ENCODE results near the gene SLC9A8.

Gene SLC9A8

GRCh38 chr20:49797344-49797615, 15.3 kb upstream of the SLC9A8 start:
- Histone ChIP-seq H3K27me3 (ENCODE audit: insufficient read depth, low read length) (no peaks in the 10 kb centered on the region), H2AK5ac (ENCODE audit: low read length) (no peak overlapping the region), H2BK5ac (ENCODE audit: low read depth, low read length, poor library complexity) (no peak overlapping the region), H4K8ac (ENCODE audit: low read depth, low read length) (no peak overlapping the region), H3K79me2 (ENCODE audit: control insufficient read depth, insufficient read depth, low read length, poor library complexity) (no peaks in the 10 kb centered on the region), H3K79me1 (ENCODE audit: low read length) (no peaks in the 10 kb centered on the region), H3K18ac (ENCODE audit: low read length) (no peak overlapping the region), H3K14ac (ENCODE audit: low read length) (no peak overlapping the region), H3K9me3 (ENCODE audit: insufficient read depth, low read depth, low read length) (no peaks in the 10 kb centered on the region), H4K91ac (ENCODE audit: low read depth, low read length) (no peak overlapping the region), H4K12ac (ENCODE audit: low read depth, low read length) (no peak overlapping the region), H2AFZ (ENCODE audit: insufficient read depth, low read length, poor library complexity) (no peak overlapping the region), H3K4me1 (ENCODE audit: control insufficient read depth in 1 of 2, insufficient read depth in 2 of 2, low read length in 2 of 2) (peaks cover 1 to 2% of the 10 kb centered on the region in 2 experiments), H2BK120ac (ENCODE audit: insufficient read depth, low read length, poor library complexity) (no peak overlapping the region), H2BK12ac (ENCODE audit: low read length) (no peak overlapping the region), H3K4me2 (ENCODE audit: low read length) (no peak overlapping the region), H3K4ac (ENCODE audit: low read depth, low read length) (no peak overlapping the region), H3K27ac (ENCODE audit: low read depth, low read length) (no peak overlapping the region), H3K9ac (ENCODE audit: low read length) (no peak overlapping the region), H3K4me3 (ENCODE audit: low read depth, low read length) (no peak overlapping the region), H3K23ac (ENCODE audit: low read length) (no peak overlapping the region), H3K36me3 (ENCODE audit: control insufficient read depth in 1 of 2, insufficient read depth in 2 of 2, low read length in 2 of 2) (no peaks in the 10 kb centered on the region)
- DNase-seq, result no peak
- WGBS (ENCODE audit: extremely low coverage, insufficient coverage, insufficient read length), result no CpG with 5 or more reads among the region's 6 CpGs

- H2BK12ac ChIP-seq (ENCODE audit: low read length), result no peak overlapping the region
- H2BK120ac ChIP-seq (ENCODE audit: insufficient read depth, low read length, poor library complexity), result no peak overlapping the region
- no peaks in the 10 kb centered on the region for H3K9me3 ChIP-seq (ENCODE audit: insufficient read depth, low read depth, low read length)
- H2AK5ac ChIP-seq (ENCODE audit: low read length), result no peak overlapping the region
- H3K4me3 ChIP-seq (ENCODE audit: low read depth, low read length), result no peak overlapping the region
- H3K4me2 ChIP-seq (ENCODE audit: low read length), result no peak overlapping the region
- no peak overlapping the region for H3K4ac ChIP-seq (ENCODE audit: low read depth, low read length)
- peaks cover 1 to 2% of the 10 kb centered on the region in 2 experiments for H3K4me1 ChIP-seq (ENCODE audit: control insufficient read depth in 1 of 2, insufficient read depth in 2 of 2, low read length in 2 of 2)
- H3K9ac ChIP-seq (ENCODE audit: low read length), result no peak overlapping the region
- H3K18ac ChIP-seq (ENCODE audit: low read length), result no peak overlapping the region
- no peak overlapping the region for H3K27ac ChIP-seq (ENCODE audit: low read depth, low read length)
- WGBS (ENCODE audit: extremely low coverage, insufficient coverage, insufficient read length), result no CpG with 5 or more reads among the region's 4 CpGs
- H3K79me1 ChIP-seq (ENCODE audit: low read length), result no peaks in the 10 kb centered on the region
- no peak overlapping the region for H3K23ac ChIP-seq (ENCODE audit: low read length)
- no peak overlapping the region for H2BK5ac ChIP-seq (ENCODE audit: low read depth, low read length, poor library complexity)
- H4K8ac ChIP-seq (ENCODE audit: low read depth, low read length), result no peak overlapping the region
- H3K36me3 ChIP-seq (ENCODE audit: control insufficient read depth in 1 of 2, insufficient read depth in 2 of 2, low read length in 2 of 2), result no peaks in the 10 kb centered on the region
- no peak overlapping the region for H3K14ac ChIP-seq (ENCODE audit: low read length)
- H2AFZ ChIP-seq (ENCODE audit: insufficient read depth, low read length, poor library complexity), result no peak overlapping the region
- H3K27me3 ChIP-seq (ENCODE audit: insufficient read depth, low read length), result no peaks in the 10 kb centered on the region
- H4K91ac ChIP-seq (ENCODE audit: low read depth, low read length), result no peak overlapping the region
- no peaks in the 10 kb centered on the region for H3K79me2 ChIP-seq (ENCODE audit: control insufficient read depth, insufficient read depth, low read length, poor library complexity)
- H4K12ac ChIP-seq (ENCODE audit: low read depth, low read length), result no peak overlapping the region
- DNase-seq, result no peak
Observed at GRCh38 chr20:49798718-49799117, 13.9 kb upstream of the SLC9A8 start.

- no peak overlapping the region for H2AFZ ChIP-seq (ENCODE audit: insufficient read depth, low read length, poor library complexity)
- no peaks in the 10 kb centered on the region for H3K79me1 ChIP-seq (ENCODE audit: low read length)
- no peaks in the 10 kb centered on the region for H3K27me3 ChIP-seq (ENCODE audit: insufficient read depth, low read length)
- no peaks in the 10 kb centered on the region for H3K4me1 ChIP-seq (ENCODE audit: control insufficient read depth in 1 of 2, insufficient read depth in 2 of 2, low read length in 2 of 2)
- H2AK5ac ChIP-seq (ENCODE audit: low read length), result no peak overlapping the region
- no peak overlapping the region for H4K12ac ChIP-seq (ENCODE audit: low read depth, low read length)
- no peak overlapping the region for H2BK120ac ChIP-seq (ENCODE audit: insufficient read depth, low read length, poor library complexity)
- no peak overlapping the region for H2BK12ac ChIP-seq (ENCODE audit: low read length)
- no peak overlapping the region for H3K4me2 ChIP-seq (ENCODE audit: low read length)
- no peaks in the 10 kb centered on the region for H3K79me2 ChIP-seq (ENCODE audit: control insufficient read depth, insufficient read depth, low read length, poor library complexity)
- H2BK5ac ChIP-seq (ENCODE audit: low read depth, low read length, poor library complexity), result no peak overlapping the region
- no peak for DNase-seq
- H3K4ac ChIP-seq (ENCODE audit: low read depth, low read length), result no peak overlapping the region
- H3K18ac ChIP-seq (ENCODE audit: low read length), result no peak overlapping the region
- H3K23ac ChIP-seq (ENCODE audit: low read length), result no peak overlapping the region
- H4K8ac ChIP-seq (ENCODE audit: low read depth, low read length), result no peak overlapping the region
- H3K9ac ChIP-seq (ENCODE audit: low read length), result no peak overlapping the region
- H3K9me3 ChIP-seq (ENCODE audit: insufficient read depth, low read depth, low read length), result no peaks in the 10 kb centered on the region
- H4K91ac ChIP-seq (ENCODE audit: low read depth, low read length), result no peak overlapping the region
- no peaks in the 10 kb centered on the region for H3K36me3 ChIP-seq (ENCODE audit: control insufficient read depth in 1 of 2, insufficient read depth in 2 of 2, low read length in 2 of 2)
- no peak overlapping the region for H3K14ac ChIP-seq (ENCODE audit: low read length)
- H3K4me3 ChIP-seq (ENCODE audit: low read depth, low read length), result no peak overlapping the region
- H3K27ac ChIP-seq (ENCODE audit: low read depth, low read length), result no peak overlapping the region
- WGBS (ENCODE audit: extremely low coverage, insufficient coverage, insufficient read length), result no CpG with 5 or more reads among the region's 8 CpGs
Observed at GRCh38 chr20:49799698-49800097, 12.9 kb upstream of the SLC9A8 start.

GRCh38 chr20:49803418-49803817, 9.2 kb upstream of the SLC9A8 start:
- H3K4ac ChIP-seq (ENCODE audit: low read depth, low read length), result no peak overlapping the region
- H3K79me1 ChIP-seq (ENCODE audit: low read length), result no peaks in the 10 kb centered on the region
- H4K8ac ChIP-seq (ENCODE audit: low read depth, low read length), result no peak overlapping the region
- no peak for DNase-seq
- no peak overlapping the region for H3K9ac ChIP-seq (ENCODE audit: low read length)
- no peak overlapping the region for H4K12ac ChIP-seq (ENCODE audit: low read depth, low read length)
- no peak overlapping the region for H3K27ac ChIP-seq (ENCODE audit: low read depth, low read length)
- no peaks in the 10 kb centered on the region for H3K27me3 ChIP-seq (ENCODE audit: insufficient read depth, low read length)
- H2BK5ac ChIP-seq (ENCODE audit: low read depth, low read length, poor library complexity), result no peak overlapping the region
- no peak overlapping the region for H2AFZ ChIP-seq (ENCODE audit: insufficient read depth, low read length, poor library complexity)
- H3K14ac ChIP-seq (ENCODE audit: low read length), result no peak overlapping the region
- no peak overlapping the region for H4K91ac ChIP-seq (ENCODE audit: low read depth, low read length)
- no peaks in the 10 kb centered on the region for H3K9me3 ChIP-seq (ENCODE audit: insufficient read depth, low read depth, low read length)
- H2AK5ac ChIP-seq (ENCODE audit: low read length), result no peak overlapping the region
- no peak overlapping the region for H3K4me3 ChIP-seq (ENCODE audit: low read depth, low read length)
- no peak overlapping the region for H2BK12ac ChIP-seq (ENCODE audit: low read length)
- no peak overlapping the region for H3K18ac ChIP-seq (ENCODE audit: low read length)
- no peaks in the 10 kb centered on the region for H3K79me2 ChIP-seq (ENCODE audit: control insufficient read depth, insufficient read depth, low read length, poor library complexity)
- H2BK120ac ChIP-seq (ENCODE audit: insufficient read depth, low read length, poor library complexity), result no peak overlapping the region
- no peak overlapping the region for H3K4me2 ChIP-seq (ENCODE audit: low read length)
- no peaks in the 10 kb centered on the region for H3K4me1 ChIP-seq (ENCODE audit: control insufficient read depth in 1 of 2, insufficient read depth in 2 of 2, low read length in 2 of 2)
- WGBS (ENCODE audit: extremely low coverage, insufficient coverage, insufficient read length), result no CpG with 5 or more reads among the region's 1 CpG
- H3K23ac ChIP-seq (ENCODE audit: low read length), result no peak overlapping the region
- H3K36me3 ChIP-seq (ENCODE audit: control insufficient read depth in 1 of 2, insufficient read depth in 2 of 2, low read length in 2 of 2), result no peaks in the 10 kb centered on the region

- no CpG with 5 or more reads among the region's 3 CpGs for WGBS (ENCODE audit: extremely low coverage, insufficient coverage, insufficient read length)
- H3K9me3 ChIP-seq (ENCODE audit: insufficient read depth, low read depth, low read length), result no peaks in the 10 kb centered on the region
- DNase-seq, result no peak
- H3K4ac ChIP-seq (ENCODE audit: low read depth, low read length), result no peak overlapping the region
- H3K18ac ChIP-seq (ENCODE audit: low read length), result no peak overlapping the region
- H3K4me1 ChIP-seq (ENCODE audit: control insufficient read depth in 1 of 2, insufficient read depth in 2 of 2, low read length in 2 of 2), result no peaks in the 10 kb centered on the region
- H2AFZ ChIP-seq (ENCODE audit: insufficient read depth, low read length, poor library complexity), result no peak overlapping the region
- H3K4me3 ChIP-seq (ENCODE audit: low read depth, low read length), result no peak overlapping the region
- H2BK120ac ChIP-seq (ENCODE audit: insufficient read depth, low read length, poor library complexity), result no peak overlapping the region
- H2AK5ac ChIP-seq (ENCODE audit: low read length), result no peak overlapping the region
- no peaks in the 10 kb centered on the region for H3K79me2 ChIP-seq (ENCODE audit: control insufficient read depth, insufficient read depth, low read length, poor library complexity)
- no peak overlapping the region for H4K8ac ChIP-seq (ENCODE audit: low read depth, low read length)
- no peak overlapping the region for H2BK5ac ChIP-seq (ENCODE audit: low read depth, low read length, poor library complexity)
- no peak overlapping the region for H3K14ac ChIP-seq (ENCODE audit: low read length)
- H3K23ac ChIP-seq (ENCODE audit: low read length), result no peak overlapping the region
- H3K36me3 ChIP-seq (ENCODE audit: control insufficient read depth in 1 of 2, insufficient read depth in 2 of 2, low read length in 2 of 2), result no peaks in the 10 kb centered on the region
- H3K27ac ChIP-seq (ENCODE audit: low read depth, low read length), result no peak overlapping the region
- H4K12ac ChIP-seq (ENCODE audit: low read depth, low read length), result no peak overlapping the region
- no peak overlapping the region for H3K4me2 ChIP-seq (ENCODE audit: low read length)
- no peaks in the 10 kb centered on the region for H3K27me3 ChIP-seq (ENCODE audit: insufficient read depth, low read length)
- no peaks in the 10 kb centered on the region for H3K79me1 ChIP-seq (ENCODE audit: low read length)
- H3K9ac ChIP-seq (ENCODE audit: low read length), result no peak overlapping the region
- no peak overlapping the region for H2BK12ac ChIP-seq (ENCODE audit: low read length)
- no peak overlapping the region for H4K91ac ChIP-seq (ENCODE audit: low read depth, low read length)
Observed at GRCh38 chr20:49804364-49804763, 8.3 kb upstream of the SLC9A8 start.

Data from trophoblast cell (in vitro differentiated cells and primary cell).